ENCODE data around the gene OR6C76.
A peak's percentile ranks its signal among the peaks of the same experiment; 100 is the strongest.
"Not testable (repeated sequence)": the region's sequence is repeated elsewhere in the genome, so short reads cannot be mapped to it uniquely, and the experiment has no call there.

Gene OR6C76

GRCh38 chr12:55425954-55426353 lies at the start of gene OR6C76:
Gene OR6C76, plus strand, starts transcription at chr12:55426254. Its CDS starts 0 bp downstream, at chr12:55426254.
- no peak for DNase-seq

- DNase-seq = no peak
Measured at GRCh38 chr12:55385891-55386290, 40.2 kb upstream of the OR6C76 start.

GRCh38 chr12:55392032-55392795 lies 33.8 kb upstream of the OR6C76 start:
- no peak for DNase-seq

- no peak for DNase-seq
Measured at GRCh38 chr12:55396326-55396725, 29.7 kb upstream of the OR6C76 start.

- no peak for DNase-seq
Measured at GRCh38 chr12:55400229-55400628, 25.8 kb upstream of the OR6C76 start, which contains the start of gene OR6C65. Gene OR6C65, plus strand, starts transcription at chr12:55400529. Its CDS starts 0 bp downstream, at chr12:55400529.

- no peak for DNase-seq
Measured at GRCh38 chr12:55407866-55408265, 18.2 kb upstream of the OR6C76 start.

GRCh38 chr12:55409133-55409532 lies 16.9 kb upstream of the OR6C76 start:
- not testable (repeated sequence) for DNase-seq

GRCh38 chr12:55412138-55412537 lies 13.9 kb upstream of the OR6C76 start:
- not testable (repeated sequence) for DNase-seq

- not testable (repeated sequence) for DNase-seq
Measured at GRCh38 chr12:55413498-55414388, 12.3 kb upstream of the OR6C76 start.

- DNase-seq = not testable (repeated sequence)
Measured at GRCh38 chr12:55414396-55414823, 11.6 kb upstream of the OR6C76 start.

GRCh38 chr12:55414889-55415288 lies 11.2 kb upstream of the OR6C76 start:
- not testable (repeated sequence) for DNase-seq

- no peak for DNase-seq
Measured at GRCh38 chr12:55416961-55417360, 9.1 kb upstream of the OR6C76 start.

GRCh38 chr12:55420307-55420962 lies 5.6 kb upstream of the OR6C76 start:
- DNase-seq = no peak

- DNase-seq = peak; percentile 26
Measured at GRCh38 chr12:55428331-55429243, 2.5 kb downstream of the OR6C76 start.

GRCh38 chr12:55441233-55441632 lies 15.2 kb downstream of the OR6C76 start:
- not testable (repeated sequence) for DNase-seq

- DNase-seq = no peak
Measured at GRCh38 chr12:55443776-55444175, 17.7 kb downstream of the OR6C76 start, which contains the start of gene OR6C2. Gene OR6C2, plus strand, starts transcription at chr12:55444076. Its CDS starts 8,138 bp downstream, at chr12:55452214.

GRCh38 chr12:55445357-55445756 lies 19.3 kb downstream of the OR6C76 start:
- no peak for DNase-seq

- DNase-seq = no peak
Measured at GRCh38 chr12:55446326-55446725, 20.3 kb downstream of the OR6C76 start.

- no peak for DNase-seq
Measured at GRCh38 chr12:55448825-55449224, 22.8 kb downstream of the OR6C76 start.

GRCh38 chr12:55464926-55465325 lies 38.9 kb downstream of the OR6C76 start:
- not testable (repeated sequence) for DNase-seq

GRCh38 chr12:55467836-55468235 lies 41.8 kb downstream of the OR6C76 start:
- DNase-seq = peak; percentile 55

- peak; percentile 55 for DNase-seq
Measured at GRCh38 chr12:55469291-55469690, 43.2 kb downstream of the OR6C76 start.

All from suppressor macrophage treated with lipopolysaccharide for 4 hours (primary cell).